ENCODE measurements around the gene SSRP1.

The SSRP1 gene

DNA sequence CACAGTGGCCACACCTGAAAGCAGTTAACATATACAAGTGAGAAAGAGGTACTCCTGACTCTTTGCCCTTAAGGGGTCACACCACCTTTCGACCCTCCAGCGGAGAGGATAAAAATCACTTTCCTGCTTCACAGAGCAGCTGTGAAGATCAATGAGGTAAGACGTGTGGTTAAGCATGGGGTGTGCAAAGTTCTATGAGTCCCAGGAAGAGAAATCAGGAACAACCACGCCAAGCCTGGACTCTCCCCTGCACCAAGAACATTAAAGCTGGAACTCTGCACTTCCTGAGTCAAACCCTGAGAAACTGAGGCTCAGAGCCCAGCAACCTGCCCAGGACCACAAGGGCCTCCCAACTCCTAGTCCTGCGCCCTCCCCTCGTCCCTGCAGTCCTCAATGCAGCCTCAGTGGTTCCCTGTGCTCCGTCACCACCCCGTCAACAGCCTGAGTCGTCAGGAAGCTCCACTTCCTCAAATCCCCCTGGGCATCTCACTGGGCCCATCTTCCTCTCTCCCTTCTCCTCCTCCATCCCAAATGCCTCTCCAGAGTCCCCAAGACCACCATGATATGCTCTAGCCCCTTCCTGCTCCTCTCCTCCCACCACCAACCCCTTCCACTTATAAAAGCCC lies 28.6 kb downstream of the SSRP1 start:
- peaks cover 61% of the 10 kb centered on the region for H3K36me3 ChIP-seq (ENCODE audit: control insufficient read depth, insufficient read depth, low read length)
- H3K4me3 ChIP-seq (ENCODE audit: low read depth, low read length), result no peak overlapping the region
- H3K9ac ChIP-seq (ENCODE audit: low read depth, low read length), result no peak overlapping the region
- H3K27ac ChIP-seq (ENCODE audit: low read depth, low read length), result no peak overlapping the region
- no peaks in the 10 kb centered on the region for H3K9me3 ChIP-seq (ENCODE audit: control insufficient read depth, insufficient read depth, low read length)
- no peaks in the 10 kb centered on the region for H3K27me3 ChIP-seq (ENCODE audit: control insufficient read depth, insufficient read depth, low read length)
- H3K4me1 ChIP-seq (ENCODE audit: control insufficient read depth, insufficient read depth, low read length), result peaks cover 12% of the 10 kb centered on the region

DNA sequence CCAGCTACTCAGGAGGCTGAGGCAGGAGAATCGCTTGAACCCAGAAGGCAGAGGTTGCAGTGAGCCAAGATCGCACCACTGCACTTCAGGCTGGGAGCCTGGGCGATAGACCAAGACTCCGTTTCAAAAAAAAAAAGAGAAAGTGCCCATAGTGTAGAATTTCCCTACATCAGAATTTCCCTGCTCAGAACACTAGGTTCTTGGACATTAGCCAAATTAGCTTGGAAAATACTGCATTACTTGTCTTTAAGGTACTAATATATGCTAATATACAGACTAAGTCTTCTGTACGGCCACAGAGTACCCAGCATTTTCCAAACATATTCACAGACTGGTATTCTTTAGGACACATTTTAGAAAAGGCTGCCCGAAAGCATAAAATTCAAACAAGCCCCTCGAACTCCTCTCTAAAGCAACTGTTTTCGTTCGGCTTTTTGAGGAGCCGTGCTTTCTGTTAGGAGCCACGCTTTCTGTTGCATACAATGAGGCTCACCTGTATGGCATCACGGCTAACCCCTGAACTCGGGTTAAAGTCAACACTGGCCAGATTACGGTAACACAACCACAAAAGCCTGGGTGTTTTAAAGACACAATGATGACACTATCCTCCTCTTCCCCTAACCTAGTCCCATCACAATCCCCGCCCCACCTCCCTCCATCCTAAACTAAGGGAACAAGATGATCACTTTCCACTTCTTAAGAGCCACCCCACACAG lies 29.4 kb downstream of the SSRP1 start:
- Histone ChIP-seq H3K4me3 (ENCODE audit: low read depth, low read length) (no peak overlapping the region), H3K9me3 (ENCODE audit: control insufficient read depth, insufficient read depth, low read length) (no peaks in the 10 kb centered on the region), H3K36me3 (ENCODE audit: control insufficient read depth, insufficient read depth, low read length) (peaks cover 65% of the 10 kb centered on the region), H3K4me1 (ENCODE audit: control insufficient read depth, insufficient read depth, low read length) (peaks cover 7% of the 10 kb centered on the region), H3K27me3 (ENCODE audit: control insufficient read depth, insufficient read depth, low read length) (no peaks in the 10 kb centered on the region), H3K27ac (ENCODE audit: low read depth, low read length) (no peak overlapping the region), H3K9ac (ENCODE audit: low read depth, low read length) (no peak overlapping the region)

DNA sequence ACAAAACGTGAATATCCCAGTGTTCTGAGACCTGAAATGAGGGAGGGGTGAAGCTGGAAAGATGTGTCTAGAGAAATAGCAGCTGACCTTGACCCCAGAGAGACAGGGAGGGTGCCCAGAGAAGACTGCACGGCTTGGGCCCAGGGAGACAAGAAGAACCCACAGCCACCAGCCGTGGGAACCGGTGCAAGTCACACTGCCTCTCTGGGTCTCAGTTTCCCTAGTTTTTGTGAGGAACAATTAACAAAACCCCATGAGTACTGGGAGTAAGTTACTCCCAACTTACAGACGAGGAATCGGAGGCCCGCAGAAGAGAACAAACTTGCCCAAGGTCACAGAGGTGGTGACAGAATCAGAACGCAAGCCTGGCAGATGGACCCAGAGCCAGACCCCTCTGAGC lies 30.2 kb downstream of the SSRP1 start:
- no peaks in the 10 kb centered on the region for H3K27me3 ChIP-seq (ENCODE audit: control insufficient read depth, insufficient read depth, low read length)
- peaks cover 71% of the 10 kb centered on the region for H3K36me3 ChIP-seq (ENCODE audit: control insufficient read depth, insufficient read depth, low read length)
- H3K9me3 ChIP-seq (ENCODE audit: control insufficient read depth, insufficient read depth, low read length), result no peaks in the 10 kb centered on the region
- peaks cover 2% of the 10 kb centered on the region for H3K4me1 ChIP-seq (ENCODE audit: control insufficient read depth, insufficient read depth, low read length)
- H3K9ac ChIP-seq (ENCODE audit: low read depth, low read length), result no peak overlapping the region
- no peak overlapping the region for H3K4me3 ChIP-seq (ENCODE audit: low read depth, low read length)
- no peak overlapping the region for H3K27ac ChIP-seq (ENCODE audit: low read depth, low read length)

GRCh38 chr11:57303990-57304579 lies 31.6 kb downstream of the SSRP1 start:
- no peaks in the 10 kb centered on the region for H3K4me1 ChIP-seq (ENCODE audit: control insufficient read depth, insufficient read depth, low read length)
- H3K27me3 ChIP-seq (ENCODE audit: control insufficient read depth, insufficient read depth, low read length), result no peaks in the 10 kb centered on the region
- no peak overlapping the region for H3K4me3 ChIP-seq (ENCODE audit: low read depth, low read length)
- no peaks in the 10 kb centered on the region; the same call in 1 of the 2 replicates for H3K9me3 ChIP-seq (ENCODE audit: control insufficient read depth, insufficient read depth, low read length)
- H3K9ac ChIP-seq (ENCODE audit: low read depth, low read length), result no peak overlapping the region
- H3K27ac ChIP-seq (ENCODE audit: low read depth, low read length), result no peak overlapping the region
- H3K36me3 ChIP-seq (ENCODE audit: control insufficient read depth, insufficient read depth, low read length), result peaks cover 71% of the 10 kb centered on the region

DNA sequence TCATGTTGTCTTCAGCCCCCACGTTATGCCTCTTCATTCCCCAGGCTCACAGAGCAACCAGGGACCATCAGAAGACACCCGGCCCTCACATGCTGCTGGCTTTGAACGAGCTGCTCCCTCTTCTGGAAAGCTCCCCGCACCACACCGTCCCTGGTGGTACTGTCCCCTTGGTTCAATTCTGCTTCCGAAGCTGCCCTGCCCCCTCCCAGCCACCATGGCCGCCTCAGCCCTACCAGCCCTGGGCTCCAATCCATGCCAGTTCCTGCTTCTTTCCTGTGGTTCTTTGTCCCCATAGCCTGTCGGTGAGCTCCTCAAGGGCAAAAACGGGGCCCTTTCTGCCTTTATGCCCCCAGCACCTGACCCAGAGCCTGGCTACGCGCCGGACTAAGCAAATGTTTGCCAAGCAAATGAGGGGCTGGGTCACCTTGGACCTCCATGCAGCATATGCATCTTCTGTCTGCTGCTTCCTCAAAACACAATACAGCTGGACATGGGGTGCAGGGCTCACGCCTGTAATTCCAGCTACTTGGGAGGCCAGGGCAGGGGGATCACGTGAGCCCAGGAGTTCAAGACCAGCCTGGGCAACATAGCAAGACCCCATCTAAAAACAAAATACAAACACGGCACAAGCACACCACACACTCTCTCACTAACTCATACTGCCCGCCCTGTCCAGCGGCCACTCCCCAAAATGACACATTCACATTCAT lies 32.3 kb downstream of the SSRP1 start:
- no peaks in the 10 kb centered on the region for H3K27me3 ChIP-seq (ENCODE audit: control insufficient read depth, insufficient read depth, low read length)
- H3K36me3 ChIP-seq (ENCODE audit: control insufficient read depth, insufficient read depth, low read length), result peaks cover 69% of the 10 kb centered on the region
- no peak overlapping the region for H3K9ac ChIP-seq (ENCODE audit: low read depth, low read length)
- no peaks in the 10 kb centered on the region for H3K4me1 ChIP-seq (ENCODE audit: control insufficient read depth, insufficient read depth, low read length)
- no peaks in the 10 kb centered on the region; the same call in 1 of the 2 replicates for H3K9me3 ChIP-seq (ENCODE audit: control insufficient read depth, insufficient read depth, low read length)
- H3K27ac ChIP-seq (ENCODE audit: low read depth, low read length), result no peak overlapping the region
- H3K4me3 ChIP-seq (ENCODE audit: low read depth, low read length), result no peak overlapping the region

DNA sequence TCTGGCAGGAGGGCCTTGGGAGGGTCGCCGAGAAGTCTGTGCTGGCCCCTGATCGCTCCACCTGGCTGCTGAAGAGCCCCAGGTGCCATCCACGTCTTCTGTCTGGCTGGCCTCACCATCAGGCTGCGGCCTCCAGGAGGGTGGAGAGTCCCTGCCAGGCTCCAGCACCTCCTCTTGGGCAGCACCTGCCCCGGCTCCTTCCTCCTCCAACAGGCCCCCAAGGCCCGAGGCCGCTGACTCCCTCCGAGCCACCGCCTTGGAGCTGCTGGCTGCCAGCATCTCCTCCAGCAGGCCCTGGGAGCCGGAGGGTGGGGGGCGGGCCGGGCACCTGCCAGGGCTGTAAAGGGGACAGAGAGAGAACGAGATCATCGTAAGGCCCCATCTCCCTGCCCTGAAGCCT lies 33.2 kb downstream of the SSRP1 start:
- Histone ChIP-seq H3K36me3 (ENCODE audit: control insufficient read depth, insufficient read depth, low read length) (peaks cover 61% of the 10 kb centered on the region), H3K4me3 (ENCODE audit: low read depth, low read length) (no peak overlapping the region), H3K9me3 (ENCODE audit: control insufficient read depth, insufficient read depth, low read length) (no peaks in the 10 kb centered on the region; the same call in 1 of the 2 replicates), H3K27me3 (ENCODE audit: control insufficient read depth, insufficient read depth, low read length) (no peaks in the 10 kb centered on the region), H3K27ac (ENCODE audit: low read depth, low read length) (no peak overlapping the region), H3K4me1 (ENCODE audit: control insufficient read depth, insufficient read depth, low read length) (no peaks in the 10 kb centered on the region), H3K9ac (ENCODE audit: low read depth, low read length) (no peak overlapping the region)

GRCh38 chr11:57301711-57302423 lies 33.8 kb downstream of the SSRP1 start:
- peaks cover 60% of the 10 kb centered on the region for H3K36me3 ChIP-seq (ENCODE audit: control insufficient read depth, insufficient read depth, low read length)

GRCh38 chr11:57300785-57301184 lies 34.9 kb downstream of the SSRP1 start:
- Histone ChIP-seq H3K4me3 (ENCODE audit: low read depth, low read length) (no peak overlapping the region), H3K36me3 (ENCODE audit: control insufficient read depth, insufficient read depth, low read length) (peaks cover 60% of the 10 kb centered on the region), H3K27ac (ENCODE audit: low read depth, low read length) (no peak overlapping the region), H3K4me1 (ENCODE audit: control insufficient read depth, insufficient read depth, low read length) (no peaks in the 10 kb centered on the region), H3K9ac (ENCODE audit: low read depth, low read length) (no peak overlapping the region), H3K27me3 (ENCODE audit: control insufficient read depth, insufficient read depth, low read length) (no peaks in the 10 kb centered on the region), H3K9me3 (ENCODE audit: control insufficient read depth, insufficient read depth, low read length) (no peaks in the 10 kb centered on the region; the same call in 1 of the 2 replicates)

More at GRCh38 chr11:57301711-57302423, 33.8 kb downstream of the SSRP1 start:
- Histone ChIP-seq H3K4me3 (ENCODE audit: low read depth, low read length) (no peak overlapping the region), H3K4me1 (ENCODE audit: control insufficient read depth, insufficient read depth, low read length) (no peaks in the 10 kb centered on the region), H3K27ac (ENCODE audit: low read depth, low read length) (no peak overlapping the region), H3K27me3 (ENCODE audit: control insufficient read depth, insufficient read depth, low read length) (no peaks in the 10 kb centered on the region), H3K9ac (ENCODE audit: low read depth, low read length) (no peak overlapping the region), H3K9me3 (ENCODE audit: control insufficient read depth, insufficient read depth, low read length) (no peaks in the 10 kb centered on the region; the same call in 1 of the 2 replicates)

DNA sequence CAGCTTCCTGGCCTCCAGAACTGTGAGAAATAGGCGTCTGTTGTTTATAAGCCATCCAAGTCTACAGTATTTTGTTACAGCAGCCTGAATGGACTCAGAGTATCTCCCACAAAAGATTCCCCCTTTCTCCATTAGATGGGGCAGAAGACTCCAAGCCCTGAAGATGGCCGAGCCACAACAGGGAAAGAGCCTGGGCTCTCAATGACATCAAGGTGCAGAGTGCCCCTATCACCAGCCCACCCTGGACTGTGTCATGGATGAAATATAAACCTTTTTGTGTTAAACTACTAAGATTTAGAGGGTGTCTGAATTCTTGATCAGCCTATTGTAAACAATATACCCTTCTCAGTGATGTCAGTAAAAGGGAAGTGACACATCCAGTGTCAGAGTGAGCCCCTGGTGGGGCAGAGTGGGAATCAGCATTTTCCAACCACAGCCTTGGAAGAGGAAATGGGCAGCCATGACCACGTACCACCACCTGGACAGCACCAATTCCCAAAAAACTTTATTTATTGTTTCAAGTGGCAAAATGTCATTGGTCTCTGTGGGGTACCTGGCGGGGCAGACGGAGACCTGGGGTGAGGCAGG lies 36.4 kb downstream of the SSRP1 start:
- Histone ChIP-seq H3K4me1 (ENCODE audit: control insufficient read depth, insufficient read depth, low read length) (no peaks in the 10 kb centered on the region), H3K27ac (ENCODE audit: low read depth, low read length) (no peak overlapping the region), H3K36me3 (ENCODE audit: control insufficient read depth, insufficient read depth, low read length) (peaks cover 52% of the 10 kb centered on the region), H3K9ac (ENCODE audit: low read depth, low read length) (no peak overlapping the region), H3K9me3 (ENCODE audit: control insufficient read depth, insufficient read depth, low read length) (no peaks in the 10 kb centered on the region; the same call in 1 of the 2 replicates), H3K4me3 (ENCODE audit: low read depth, low read length) (no peak overlapping the region), H3K27me3 (ENCODE audit: control insufficient read depth, insufficient read depth, low read length) (no peaks in the 10 kb centered on the region)

- Histone ChIP-seq H3K9ac (ENCODE audit: low read depth, low read length) (no peak overlapping the region), H3K4me3 (ENCODE audit: low read depth, low read length) (no peak overlapping the region), H3K36me3 (ENCODE audit: control insufficient read depth, insufficient read depth, low read length) (peaks cover 38% of the 10 kb centered on the region), H3K27me3 (ENCODE audit: control insufficient read depth, insufficient read depth, low read length) (no peaks in the 10 kb centered on the region), H3K27ac (ENCODE audit: low read depth, low read length) (no peak overlapping the region), H3K4me1 (ENCODE audit: control insufficient read depth, insufficient read depth, low read length) (no peaks in the 10 kb centered on the region), H3K9me3 (ENCODE audit: control insufficient read depth, insufficient read depth, low read length) (no peaks in the 10 kb centered on the region; the same call in 1 of the 2 replicates)
Measured at GRCh38 chr11:57297221-57297620, 38.5 kb downstream of the SSRP1 start.
